SKM-1 treated with dmso at 0.1 percent for 144 hours (cell line): ENCODE data around the gene PDILT.
"Not testable (repeated sequence)": the region's sequence is repeated elsewhere in the genome, so short reads cannot be mapped to it uniquely, and the experiment has no call there.

ENCODE experiments used
- DNase-seq: peaks from one replicate; lab custom pipeline; 2025; ENCODE audit not compliant: unreplicated experiment; lab: John Stamatoyannopoulos, UW

PDILT gene

GRCh38 chr16:20322696-20323095 is 81.8 kb downstream of the PDILT start:
- no peak for DNase-seq

- DNase-seq, result no peak
Measured at GRCh38 chr16:20321671-20322070, 82.9 kb downstream of the PDILT start.

- not testable (repeated sequence) for DNase-seq
Measured at GRCh38 chr16:20321051-20321450, 83.5 kb downstream of the PDILT start.

- no peak for DNase-seq
Measured at GRCh38 chr16:20320592-20320991, 83.9 kb downstream of the PDILT start.

- no peak for DNase-seq
Measured at GRCh38 chr16:20320178-20320577, 84.4 kb downstream of the PDILT start.

GRCh38 chr16:20319406-20319805 is 85.1 kb downstream of the PDILT start:
- no peak for DNase-seq

- no peak for DNase-seq
Measured at GRCh38 chr16:20318437-20318836, 86.1 kb downstream of the PDILT start.

GRCh38 chr16:20318006-20318405 is 86.5 kb downstream of the PDILT start:
- DNase-seq, result no peak

- DNase-seq, result no peak
Measured at GRCh38 chr16:20317117-20317516, 87.4 kb downstream of the PDILT start.

- DNase-seq, result no peak
Measured at GRCh38 chr16:20316715-20317114, 87.8 kb downstream of the PDILT start.

- no peak for DNase-seq
Measured at GRCh38 chr16:20315764-20316163, 88.8 kb downstream of the PDILT start.

- DNase-seq, result no peak
Measured at GRCh38 chr16:20314575-20314974, 90.0 kb downstream of the PDILT start.

GRCh38 chr16:20313741-20314140 is 90.8 kb downstream of the PDILT start:
- no peak for DNase-seq

- not testable (repeated sequence) for DNase-seq
Measured at GRCh38 chr16:20312536-20313095, 91.9 kb downstream of the PDILT start.

GRCh38 chr16:20311548-20311947 is 93.0 kb downstream of the PDILT start:
- DNase-seq, result no peak

GRCh38 chr16:20310421-20311395 is 93.8 kb downstream of the PDILT start:
- no peak for DNase-seq

GRCh38 chr16:20309786-20310185 is 94.8 kb downstream of the PDILT start:
- DNase-seq, result no peak
